Duodenal mucosa (tissue), 2 donors: Measurements from ENCODE around the gene NFIA.

Source experiments
- H3K27ac ChIP-seq: one replicate; pipeline ENCODE4 v1.7.0; 2013; ENCODE audit warnings: low read depth, low read length
- H3K27me3 ChIP-seq, 2 donors: one replicate each; pipeline ENCODE4 v1.7.0; 2013; ENCODE audit warnings: low read length in 2 of 2, control low read depth in 1 of 2; ENCODE audit not compliant: insufficient read depth in 2 of 2, control insufficient read depth in 1 of 2
- H3K36me3 ChIP-seq, 2 donors: one replicate each; pipeline ENCODE4 v1.7.0; 2013; ENCODE audit warnings: low read length in 2 of 2, control low read depth in 1 of 2; ENCODE audit not compliant: insufficient read depth in 2 of 2, control insufficient read depth in 1 of 2
- H3K4me1 ChIP-seq, 2 donors: one replicate each; pipeline ENCODE4 v1.7.0; 2013; ENCODE audit warnings: low read length in 2 of 2, control low read depth in 1 of 2; ENCODE audit not compliant: insufficient read depth in 2 of 2, control insufficient read depth in 1 of 2
- H3K4me3 ChIP-seq, 2 donors: one replicate each; pipeline ENCODE4 v1.7.0; 2013; ENCODE audit warnings: low read length in 2 of 2, low read depth in 1 of 2
- H3K9ac ChIP-seq, 2 donors: one replicate each; pipeline ENCODE4 v1.7.0; 2013; ENCODE audit warnings: low read length in 2 of 2, low read depth in 1 of 2
- H3K9me3 ChIP-seq, 2 donors: one replicate each; pipeline ENCODE4 v1.7.0; 2013; ENCODE audit warnings: low read length in 2 of 2, control low read depth in 1 of 2; ENCODE audit not compliant: control insufficient read depth in 1 of 2

NFIA gene

GRCh38 chr1:61091455-61091854 lies 9.1 kb downstream of the NFIA start:
- no peaks in the 10 kb centered on the region for H3K9me3 ChIP-seq
- peaks cover 0 to 14% of the 10 kb centered on the region in 2 donors for H3K36me3 ChIP-seq
- H3K4me1 ChIP-seq: peaks cover 16 to 30% of the 10 kb centered on the region in 2 donors
- H3K27ac ChIP-seq: no peak overlapping the region
- no peak overlapping the region for H3K9ac ChIP-seq
- no peaks in the 10 kb centered on the region for H3K27me3 ChIP-seq
- H3K4me3 ChIP-seq: no peak overlapping the region

GRCh38 chr1:61092642-61093041 lies 10.3 kb downstream of the NFIA start:
- Histone ChIP-seq H3K27ac (no peak overlapping the region), H3K4me1 (peaks cover 16 to 30% of the 10 kb centered on the region in 2 donors), H3K9me3 (no peaks in the 10 kb centered on the region), H3K9ac (no peak overlapping the region), H3K27me3 (no peaks in the 10 kb centered on the region), H3K4me3 (no peak overlapping the region), H3K36me3 (peaks cover 0 to 14% of the 10 kb centered on the region in 2 donors)

DNA sequence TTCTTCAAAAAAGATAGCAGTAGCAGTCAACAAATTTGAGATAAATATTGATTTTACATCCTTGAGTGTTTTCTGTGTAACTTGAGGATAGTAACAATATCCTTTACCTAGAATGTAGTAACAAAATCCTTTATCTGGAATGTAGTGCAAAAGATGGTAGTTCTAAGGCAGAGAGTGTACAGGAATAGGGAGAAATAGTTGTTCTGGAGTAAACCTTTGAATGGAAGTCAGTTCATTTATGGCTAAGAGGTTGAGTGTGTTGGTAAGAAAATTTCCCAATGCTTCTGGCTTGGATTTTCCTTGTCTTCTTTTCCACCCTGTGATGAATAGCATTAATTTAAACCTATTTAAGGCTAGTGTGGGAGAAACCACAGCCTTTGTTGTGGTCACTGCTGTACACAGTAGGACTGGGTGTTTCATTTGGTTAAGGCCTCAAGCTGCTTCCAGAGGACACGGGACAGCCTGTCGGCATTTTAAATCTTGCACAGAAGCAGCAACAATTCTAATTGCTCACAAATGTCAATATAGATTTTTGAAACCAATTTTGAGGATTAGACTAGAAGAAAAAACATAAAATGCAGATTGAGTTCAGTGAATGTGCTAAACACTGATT lies 11.3 kb downstream of the NFIA start:
- Histone ChIP-seq H3K27me3 (no peaks in the 10 kb centered on the region), H3K27ac (no peak overlapping the region), H3K4me1 (peaks cover 16 to 30% of the 10 kb centered on the region in 2 donors), H3K36me3 (peaks cover 0 to 7% of the 10 kb centered on the region in 2 donors), H3K4me3 (no peak overlapping the region), H3K9me3 (no peaks in the 10 kb centered on the region), H3K9ac (no peak overlapping the region)

- Histone ChIP-seq H3K4me1 (peaks cover 16 to 27% of the 10 kb centered on the region in 2 donors), H3K9ac (no peak overlapping the region), H3K36me3 (peaks cover 0 to 3% of the 10 kb centered on the region in 2 donors), H3K27ac (no peak overlapping the region), H3K27me3 (no peaks in the 10 kb centered on the region), H3K9me3 (no peaks in the 10 kb centered on the region), H3K4me3 (no peak overlapping the region)
These were observed 12.5 kb downstream of the NFIA start for GRCh38 chr1:61094677-61095469.

DNA sequence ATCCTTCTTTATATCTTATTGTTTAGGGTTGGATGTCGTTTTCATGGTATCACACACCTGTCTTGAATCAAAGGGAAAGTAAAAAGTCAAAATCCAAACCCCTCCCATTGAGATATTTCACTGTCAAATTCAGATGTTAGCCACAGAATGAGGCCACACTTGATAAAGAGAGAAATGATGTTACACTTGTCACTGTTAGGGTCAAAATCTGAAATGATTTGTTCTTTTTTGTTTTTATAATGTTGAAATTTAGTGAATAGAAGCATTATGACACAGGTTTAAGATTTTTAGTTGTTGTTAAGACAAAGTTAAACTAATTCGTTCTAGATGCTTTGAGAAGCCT lies 13.1 kb downstream of the NFIA start:
- Histone ChIP-seq H3K4me1 (peaks cover 16 to 27% of the 10 kb centered on the region in 2 donors), H3K27ac (no peak overlapping the region), H3K27me3 (no peaks in the 10 kb centered on the region), H3K9me3 (no peaks in the 10 kb centered on the region), H3K4me3 (no peak overlapping the region), H3K36me3 (peaks cover 0 to 1% of the 10 kb centered on the region in 2 donors), H3K9ac (no peak overlapping the region)

DNA sequence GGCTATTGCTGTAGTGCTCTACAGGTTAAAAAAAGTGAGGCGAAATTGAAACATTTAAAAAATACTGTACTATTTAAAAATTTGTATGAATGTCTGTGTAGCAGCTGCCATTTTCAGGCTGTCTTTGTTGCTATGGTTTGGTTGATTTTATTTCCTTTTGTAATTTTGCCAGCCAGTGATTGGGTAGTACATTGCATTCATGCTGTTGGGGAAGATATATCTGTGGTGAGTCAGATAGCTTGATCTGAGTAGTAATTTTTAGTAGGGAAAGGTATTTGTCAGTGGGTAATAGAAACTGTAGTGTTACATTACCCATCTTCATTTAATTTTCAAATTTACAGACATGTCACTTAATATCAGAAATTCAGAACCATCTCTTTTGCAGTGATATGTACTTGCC lies 15.0 kb downstream of the NFIA start:
- Histone ChIP-seq H3K27ac (no peak overlapping the region), H3K9ac (no peak overlapping the region), H3K9me3 (no peaks in the 10 kb centered on the region), H3K4me1 (peaks cover 8 to 17% of the 10 kb centered on the region in 2 donors), H3K36me3 (no peaks in the 10 kb centered on the region), H3K27me3 (no peaks in the 10 kb centered on the region), H3K4me3 (no peak overlapping the region)

DNA sequence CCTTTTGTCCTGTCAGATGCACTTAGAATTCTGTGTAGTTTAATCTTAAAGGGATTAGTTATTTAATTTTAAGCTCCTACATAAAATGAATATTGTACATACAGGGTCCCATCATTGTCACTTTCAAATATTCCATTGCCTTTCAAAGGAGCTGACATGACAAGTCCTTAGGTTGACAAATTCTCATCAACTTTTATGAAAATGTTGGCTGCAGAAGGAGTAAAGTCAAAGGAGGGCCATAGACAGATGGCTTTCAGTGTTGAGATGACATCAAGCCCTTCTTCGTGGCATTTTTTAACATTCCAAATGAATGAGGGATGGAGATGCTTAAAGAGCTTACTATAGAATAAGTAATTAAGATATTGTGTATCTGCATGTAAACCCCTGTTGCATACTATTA lies 15.4 kb downstream of the NFIA start:
- H3K4me3 ChIP-seq: no peak overlapping the region
- H3K9ac ChIP-seq: no peak overlapping the region
- no peaks in the 10 kb centered on the region for H3K36me3 ChIP-seq
- no peaks in the 10 kb centered on the region for H3K27me3 ChIP-seq
- no peaks in the 10 kb centered on the region for H3K9me3 ChIP-seq
- no peak overlapping the region for H3K27ac ChIP-seq
- peaks cover 4 to 15% of the 10 kb centered on the region in 2 donors for H3K4me1 ChIP-seq

DNA sequence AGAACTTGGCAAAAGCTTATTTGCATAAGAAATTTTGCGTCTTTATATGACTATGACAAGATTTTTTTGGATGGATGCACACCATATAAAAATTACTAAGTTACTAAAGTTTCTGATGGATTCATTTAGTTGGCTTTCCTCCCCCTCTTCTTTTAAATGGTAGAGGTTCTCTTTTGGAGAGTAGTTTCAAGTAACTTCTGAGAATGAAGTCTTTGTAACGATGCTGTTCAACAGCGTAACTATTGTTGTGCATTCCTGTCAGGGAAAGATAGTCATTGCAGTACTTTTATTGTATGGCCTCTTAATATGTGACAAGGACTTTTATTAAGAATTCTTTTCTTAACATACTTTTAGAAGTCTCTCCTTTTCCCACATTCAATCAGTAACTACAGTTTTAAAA lies 16.0 kb downstream of the NFIA start:
- Histone ChIP-seq H3K36me3 (no peaks in the 10 kb centered on the region), H3K4me1 (peaks cover 3 to 20% of the 10 kb centered on the region in 2 donors), H3K27ac (no peak overlapping the region), H3K9ac (no peak overlapping the region), H3K4me3 (no peak overlapping the region), H3K9me3 (no peaks in the 10 kb centered on the region), H3K27me3 (no peaks in the 10 kb centered on the region)

- Histone ChIP-seq H3K4me3 (no peak overlapping the region), H3K4me1 (peaks cover 3 to 15% of the 10 kb centered on the region in 2 donors), H3K36me3 (no peaks in the 10 kb centered on the region), H3K27ac (no peak overlapping the region), H3K27me3 (no peaks in the 10 kb centered on the region), H3K9ac (no peak overlapping the region), H3K9me3 (no peaks in the 10 kb centered on the region)
These were observed 16.6 kb downstream of the NFIA start for GRCh38 chr1:61098906-61099437.

- Histone ChIP-seq H3K4me3 (no peak overlapping the region), H3K4me1 (peaks cover 0 to 12% of the 10 kb centered on the region in 2 donors), H3K9me3 (no peaks in the 10 kb centered on the region), H3K27ac (no peak overlapping the region), H3K9ac (no peak overlapping the region), H3K27me3 (no peaks in the 10 kb centered on the region), H3K36me3 (no peaks in the 10 kb centered on the region)
These were observed 18.2 kb downstream of the NFIA start for GRCh38 chr1:61100578-61100977.
